ENCODE data around the gene C1QTNF12.

- TF ChIP-seq, protein P1, sequence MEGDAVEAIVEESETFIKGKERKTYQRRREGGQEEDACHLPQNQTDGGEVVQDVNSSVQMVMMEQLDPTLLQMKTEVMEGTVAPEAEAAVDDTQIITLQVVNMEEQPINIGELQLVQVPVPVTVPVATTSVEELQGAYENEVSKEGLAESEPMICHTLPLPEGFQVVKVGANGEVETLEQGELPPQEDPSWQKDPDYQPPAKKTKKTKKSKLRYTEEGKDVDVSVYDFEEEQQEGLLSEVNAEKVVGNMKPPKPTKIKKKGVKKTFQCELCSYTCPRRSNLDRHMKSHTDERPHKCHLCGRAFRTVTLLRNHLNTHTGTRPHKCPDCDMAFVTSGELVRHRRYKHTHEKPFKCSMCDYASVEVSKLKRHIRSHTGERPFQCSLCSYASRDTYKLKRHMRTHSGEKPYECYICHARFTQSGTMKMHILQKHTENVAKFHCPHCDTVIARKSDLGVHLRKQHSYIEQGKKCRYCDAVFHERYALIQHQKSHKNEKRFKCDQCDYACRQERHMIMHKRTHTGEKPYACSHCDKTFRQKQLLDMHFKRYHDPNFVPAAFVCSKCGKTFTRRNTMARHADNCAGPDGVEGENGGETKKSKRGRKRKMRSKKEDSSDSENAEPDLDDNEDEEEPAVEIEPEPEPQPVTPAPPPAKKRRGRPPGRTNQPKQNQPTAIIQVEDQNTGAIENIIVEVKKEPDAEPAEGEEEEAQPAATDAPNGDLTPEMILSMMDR (IDR thresholded peaks at IDR 0.05; ENCODE audit: insufficient read depth, low read length), result no peak
- no peak for TF ChIP-seq GABPA (IDR thresholded peaks at IDR 0.05; ENCODE audit: low read depth)
- no peak for TF ChIP-seq POLR2AphosphoS5 (IDR thresholded peaks at IDR 0.05; ENCODE audit: low read depth)
Measured at GRCh38 chr1:1295154-1295923, 48.8 kb upstream of the C1QTNF12 start.

All from HL-60 (cell line).